DMS153 (cell line): ENCODE data around the gene TEAD3.

ENCODE experiments used
- DNase-seq: peaks from one replicate; lab custom pipeline; 2025; lab: John Stamatoyannopoulos, UW

The TEAD3 gene

DNA sequence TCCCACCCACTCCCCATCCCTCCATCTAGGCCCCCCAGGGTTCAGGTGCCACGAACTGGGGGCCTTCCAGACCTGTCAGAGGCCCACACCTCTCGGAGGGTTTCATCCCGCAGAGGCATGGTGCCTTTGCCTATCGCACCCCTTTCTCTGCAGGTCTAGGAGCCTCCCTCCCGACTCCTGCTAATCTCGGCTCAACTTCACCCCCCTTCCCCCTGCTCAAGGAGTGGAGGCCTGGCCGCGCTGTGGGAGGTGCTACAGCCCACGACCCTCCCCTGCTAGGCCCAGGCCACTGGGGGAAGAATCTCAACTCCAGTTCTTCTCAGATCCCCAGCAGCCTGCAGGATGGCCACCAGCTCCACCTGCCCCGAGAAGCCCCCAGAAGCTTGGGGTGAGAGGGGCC is 15.9 kb upstream of the TEAD3 start, which contains the start of gene TULP1:
TULP1 (minus strand) TSS at position 157 of the 400 bp plus-strand sequence; CDS start at position 119, 38 bp downstream.
- DNase-seq: no peak

DNA sequence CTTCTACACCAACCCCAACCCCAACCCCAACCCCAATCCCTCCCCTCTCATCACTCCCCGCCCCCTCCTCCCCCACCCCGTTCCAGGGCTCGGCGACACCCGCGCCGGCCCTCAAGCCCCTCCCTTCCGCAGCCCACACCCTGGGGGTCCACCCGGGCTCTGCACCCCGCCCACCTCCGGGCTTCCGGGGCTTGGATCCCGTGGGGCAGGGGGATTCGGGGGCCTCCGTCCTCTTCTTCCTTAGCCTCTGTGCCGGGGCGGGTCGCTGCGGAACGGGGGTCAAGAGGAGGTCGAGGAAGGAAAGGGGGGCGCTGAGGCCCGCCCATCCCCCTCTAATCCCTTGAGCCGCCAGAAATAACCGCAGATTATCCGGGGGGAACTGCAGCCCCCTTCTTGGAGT is 15.1 kb upstream of the TEAD3 start:
- DNase-seq: no peak

DNA sequence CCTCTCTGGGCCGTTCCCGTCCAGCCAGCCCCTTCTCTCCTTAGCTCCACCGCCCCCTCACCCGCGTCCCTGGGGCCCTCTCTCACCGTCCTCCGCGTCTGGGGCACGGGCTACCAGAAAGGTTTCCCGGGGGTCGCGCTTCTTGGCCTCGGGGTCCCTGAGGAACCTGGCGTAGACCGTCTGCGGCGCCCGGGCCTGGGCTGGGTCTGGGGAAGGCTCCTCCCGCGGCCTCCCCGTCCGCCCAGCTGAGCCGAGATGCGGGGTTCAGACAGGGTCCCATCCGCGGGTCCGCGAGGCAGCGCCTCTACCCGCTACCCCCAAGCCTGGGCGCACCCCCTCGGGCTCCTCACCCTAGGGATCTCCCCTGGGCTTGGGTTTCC is 14.7 kb upstream of the TEAD3 start:
- DNase-seq: no peak

DNA sequence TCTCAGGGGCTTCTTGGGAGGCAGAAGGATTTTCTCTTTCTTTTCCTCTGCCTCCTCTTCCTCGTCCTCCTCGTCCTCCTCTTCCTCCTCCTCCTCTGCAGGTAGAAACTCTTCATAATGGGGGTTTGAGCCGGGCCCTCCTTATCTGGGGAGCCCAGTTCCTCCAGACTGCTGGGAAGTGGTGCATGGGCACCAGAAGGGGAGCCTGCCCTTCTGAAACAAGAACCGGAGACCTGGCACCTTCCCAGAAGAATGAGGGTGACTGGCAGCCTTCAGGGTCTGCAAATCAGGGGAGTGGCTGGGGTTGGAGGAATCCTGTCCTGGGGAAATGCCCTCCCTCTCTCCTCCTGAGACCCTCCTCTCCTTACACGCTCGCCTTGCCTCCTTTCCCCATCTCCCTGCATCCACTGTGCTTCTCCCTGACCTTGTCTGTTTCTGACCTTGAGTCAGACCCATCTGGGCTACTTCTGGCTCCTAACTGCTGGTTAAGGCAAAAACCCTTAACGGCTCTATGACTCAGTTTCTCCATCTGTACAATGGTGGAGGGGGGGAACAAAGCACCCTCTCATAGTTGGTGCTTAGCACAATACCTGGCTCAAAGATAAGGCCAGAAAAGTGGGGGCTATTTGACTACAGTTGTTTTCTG is 14.2 kb upstream of the TEAD3 start:
- DNase-seq: no peak

DNA sequence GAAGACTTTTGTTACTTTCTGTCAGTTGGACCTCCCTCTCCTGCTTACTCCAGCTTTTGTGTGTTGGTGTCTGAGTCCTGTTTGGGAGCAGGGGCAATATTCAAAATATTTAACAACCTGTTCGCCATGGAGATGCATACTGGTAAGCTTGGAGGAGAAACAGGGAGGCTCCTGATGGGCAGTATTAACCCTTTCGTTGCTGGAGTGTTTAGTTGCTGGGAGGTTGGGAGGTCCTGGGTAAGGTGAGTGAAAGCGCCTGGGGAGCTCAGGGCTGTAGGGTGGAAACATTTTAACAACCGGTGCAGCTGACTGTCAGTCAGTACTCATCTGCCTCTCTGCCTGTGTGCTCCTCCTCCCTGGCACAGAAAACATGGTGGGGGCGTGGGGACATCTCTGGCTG is 11.7 kb upstream of the TEAD3 start:
- no peak for DNase-seq

DNA sequence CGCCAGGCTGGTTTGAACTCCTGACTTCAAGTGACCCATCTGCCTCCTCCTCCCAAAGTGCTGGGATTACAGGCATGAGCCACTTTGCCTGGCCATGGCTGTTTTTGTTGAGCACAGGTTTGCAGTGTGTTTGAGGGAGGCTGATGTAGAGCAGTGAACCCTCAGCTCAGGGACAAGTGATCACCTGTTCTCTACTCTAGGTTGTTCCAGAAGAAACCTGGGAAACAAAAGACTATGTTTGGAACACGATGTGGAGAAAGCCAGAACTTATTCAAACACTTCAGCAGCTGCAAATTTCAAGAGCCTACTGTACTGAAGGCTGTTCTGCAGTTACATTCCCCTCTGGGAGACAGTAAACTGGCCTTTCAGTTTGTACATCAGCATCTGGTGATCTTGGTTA is 11.1 kb upstream of the TEAD3 start:
- DNase-seq: no peak

DNA sequence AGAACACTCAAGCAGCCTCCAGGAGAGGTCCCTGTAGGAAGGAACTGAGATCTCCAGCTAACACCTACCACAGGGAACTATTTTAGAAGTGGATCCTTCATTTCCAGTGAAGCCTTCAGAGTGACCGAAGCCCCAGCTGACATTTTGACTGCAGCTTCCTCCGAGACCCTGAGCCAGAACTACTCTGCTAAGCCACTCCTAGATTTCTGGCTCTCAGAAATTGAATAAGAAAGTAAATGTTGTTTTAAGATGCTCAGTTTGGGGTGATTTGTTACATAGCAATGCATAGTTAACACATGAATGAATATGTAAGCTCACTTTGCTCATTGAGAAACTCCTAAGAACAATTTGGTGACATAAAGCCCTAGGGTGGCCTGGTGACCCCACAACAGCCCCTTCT is 10.3 kb upstream of the TEAD3 start:
- no peak for DNase-seq

DNA sequence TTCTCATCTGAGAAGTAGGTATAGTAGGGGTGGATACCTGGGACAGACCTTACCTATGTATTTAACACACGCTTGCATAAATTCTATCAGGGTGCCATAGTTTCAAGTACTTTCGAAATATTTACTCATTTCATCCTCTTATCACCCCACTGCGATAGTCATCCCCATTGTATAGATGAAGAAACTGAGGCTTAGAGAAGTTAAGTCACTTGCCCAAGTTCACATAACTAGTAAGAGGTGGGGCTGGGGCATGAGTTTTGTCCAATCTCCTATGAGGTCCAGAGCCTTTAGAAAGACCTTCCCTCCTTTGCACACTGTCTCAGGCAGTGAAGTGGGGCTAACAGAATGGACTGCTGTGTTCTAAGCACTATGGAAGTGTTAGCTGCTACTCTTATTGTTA is 9.7 kb upstream of the TEAD3 start:
- no peak for DNase-seq

DNA sequence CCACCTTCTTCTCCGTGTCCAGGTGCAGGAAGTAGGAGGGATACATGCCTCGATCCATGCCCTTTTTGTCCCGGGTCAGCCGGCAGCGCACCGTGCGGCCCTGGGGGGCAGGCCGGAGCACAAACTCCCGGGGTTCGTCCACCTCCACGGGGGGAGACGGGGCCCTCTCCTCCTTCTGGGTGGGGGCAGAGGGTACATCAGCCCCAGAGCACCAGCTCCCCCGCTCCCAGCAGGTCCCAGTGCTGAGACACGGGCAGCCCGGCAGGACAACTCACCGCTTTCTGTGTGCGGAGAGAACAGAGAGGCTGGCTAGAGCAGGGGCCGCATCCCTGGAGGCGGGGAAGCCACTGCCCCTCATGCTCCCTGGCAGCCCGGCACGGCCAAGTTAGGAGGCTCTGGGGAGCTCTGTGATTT is 9.1 kb upstream of the TEAD3 start:
- no peak for DNase-seq

DNA sequence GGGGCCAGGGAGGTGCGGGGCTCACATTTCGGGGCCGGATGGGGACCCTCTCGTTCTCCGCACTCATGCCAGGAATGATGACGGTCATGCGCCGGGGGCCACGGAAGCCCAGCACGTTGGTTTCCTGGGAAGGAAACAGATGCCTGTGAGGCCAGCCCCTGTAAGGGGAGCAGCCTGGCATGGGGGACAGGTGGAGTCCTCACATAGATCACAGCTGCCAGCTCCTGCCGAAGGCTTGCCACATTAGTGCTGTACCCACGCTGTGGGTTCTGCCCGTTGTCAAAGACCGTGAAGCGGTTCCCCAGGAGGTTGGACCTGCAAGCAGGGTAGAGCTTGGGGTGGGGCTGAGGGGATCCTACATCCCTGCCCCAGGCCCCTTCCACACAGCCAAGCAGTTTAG is 6.7 kb upstream of the TEAD3 start:
- no peak for DNase-seq

DNA sequence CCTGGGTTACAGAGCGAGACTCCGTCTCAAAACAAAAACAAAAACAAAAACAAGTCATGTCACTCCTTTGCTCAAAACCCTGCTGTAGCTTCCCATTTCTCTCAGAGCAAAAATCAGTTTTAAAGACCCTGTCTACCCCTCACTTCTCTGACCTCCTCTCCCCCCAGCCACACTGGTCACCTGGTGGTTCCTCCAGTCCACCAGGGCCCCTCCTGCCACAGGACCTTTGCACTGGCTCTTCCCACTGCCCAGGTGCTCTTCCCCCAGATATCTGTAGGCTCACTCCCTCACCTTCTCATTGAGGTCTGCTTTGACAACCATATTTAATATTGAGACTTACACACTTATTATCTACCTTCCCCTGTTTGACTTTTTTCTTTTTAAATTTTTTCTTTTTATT is 4.9 kb upstream of the TEAD3 start:
- DNase-seq: no peak

DNA sequence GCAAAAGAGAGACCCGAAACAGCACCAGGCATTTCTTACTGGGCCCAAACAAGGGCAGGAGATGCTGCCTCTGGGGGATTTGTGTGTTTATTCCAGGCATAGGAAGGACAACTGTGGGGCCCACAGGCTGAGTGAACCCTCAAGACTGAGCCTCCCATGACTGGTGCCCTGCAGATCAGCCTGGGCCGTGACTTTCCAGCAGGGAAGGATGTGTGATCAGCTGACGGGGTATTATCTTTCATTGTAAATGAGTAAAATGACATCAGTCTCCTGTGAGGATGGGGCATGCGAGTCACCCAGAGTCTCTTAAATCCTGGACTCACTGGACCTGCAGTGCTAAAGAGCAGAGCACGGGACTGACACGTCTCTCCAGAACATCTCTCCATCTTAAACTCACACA is 3.9 kb upstream of the TEAD3 start:
- no peak for DNase-seq

DNA sequence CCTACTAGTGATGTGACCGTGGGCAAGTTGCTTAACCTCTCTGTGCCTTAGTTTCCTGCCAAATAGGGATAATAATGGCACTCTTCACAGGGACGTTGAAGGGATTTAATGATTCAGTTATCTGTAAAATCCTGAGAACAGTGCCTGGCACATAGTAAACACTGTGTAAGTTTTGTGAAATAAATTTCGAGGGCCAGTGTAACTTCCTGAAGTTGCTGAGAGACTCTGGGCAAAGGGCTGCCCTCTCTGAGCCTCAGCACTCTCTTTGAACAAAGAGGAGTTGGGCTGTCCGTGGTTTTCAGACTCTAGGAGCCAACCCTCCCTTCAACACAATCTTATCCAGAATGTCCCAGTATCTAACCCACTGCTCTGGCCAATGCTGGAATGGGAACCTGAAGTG is 2.5 kb upstream of the TEAD3 start:
- no peak for DNase-seq

DNA sequence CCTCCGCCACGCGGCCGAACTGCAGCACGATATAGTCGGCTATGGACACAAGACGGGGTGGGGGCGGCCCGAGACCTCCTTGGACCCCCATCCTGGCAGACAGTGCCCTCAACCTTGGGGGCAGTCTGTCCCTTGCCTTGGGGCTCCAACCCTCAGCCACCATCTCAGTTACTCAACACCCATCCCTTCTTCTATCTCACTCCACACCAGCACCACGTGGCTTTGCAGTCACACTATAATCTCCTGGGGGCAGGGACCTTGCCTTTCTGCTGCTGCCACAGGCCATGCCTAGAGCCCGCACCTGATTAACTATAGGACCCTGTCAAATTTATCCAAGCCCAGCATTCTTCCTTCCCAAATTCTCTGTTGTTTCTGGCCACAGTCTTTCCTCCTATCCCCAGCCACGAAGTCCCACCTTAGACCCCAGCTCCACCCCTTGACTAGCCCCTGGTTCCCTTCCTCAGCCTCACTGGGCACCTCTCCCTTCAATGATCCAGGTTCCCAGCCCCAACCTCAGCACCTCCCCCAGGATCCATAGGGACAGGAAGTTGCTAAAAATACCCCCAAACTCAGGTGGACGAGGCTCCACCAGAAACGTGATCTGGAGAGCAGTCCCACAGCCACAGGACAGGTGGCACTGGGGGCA is 1.7 kb upstream of the TEAD3 start:
- no peak for DNase-seq

DNA sequence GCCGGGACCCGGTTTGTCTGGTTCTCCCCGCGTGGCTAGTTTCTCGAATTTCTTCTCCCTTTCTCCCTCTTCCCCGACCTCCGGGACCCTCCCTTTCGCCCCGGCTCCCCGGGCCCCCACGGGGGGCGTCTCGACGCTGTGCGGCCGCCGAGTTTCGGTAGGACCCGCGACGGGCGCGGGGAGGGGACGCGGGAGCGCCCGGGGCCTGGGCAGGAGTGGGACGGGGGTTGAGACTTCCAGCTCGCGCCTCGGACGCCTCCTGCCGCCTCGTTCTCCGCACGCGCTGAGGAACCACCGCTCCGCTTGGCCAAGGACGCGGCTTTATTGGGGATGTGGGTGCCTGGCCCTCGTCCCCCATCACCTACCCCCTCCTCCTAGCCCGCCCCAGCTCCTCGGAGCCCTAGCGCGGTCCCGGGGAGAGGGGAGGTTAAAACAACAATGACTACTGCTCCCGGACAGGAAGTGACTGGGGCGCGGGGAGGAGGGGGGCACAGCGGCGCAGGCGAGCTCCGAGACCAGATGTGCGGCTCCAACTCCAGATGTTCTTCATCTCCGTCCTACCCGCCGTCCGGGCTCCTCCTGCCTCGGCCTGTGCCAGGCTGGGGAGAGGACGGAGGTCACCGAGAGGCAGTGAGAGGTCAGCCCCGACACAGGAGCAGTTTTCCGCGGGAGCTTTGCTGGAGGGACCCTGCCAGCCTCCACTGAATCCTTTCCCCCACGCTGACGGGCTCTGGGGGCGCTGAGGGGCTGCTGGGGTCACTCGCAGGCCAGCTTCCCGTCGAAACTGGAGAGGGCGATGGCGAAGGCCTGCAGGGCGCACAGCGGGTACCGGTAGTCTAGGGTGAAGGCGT is 917 bp upstream of the TEAD3 start:
- no peak for DNase-seq

DNA sequence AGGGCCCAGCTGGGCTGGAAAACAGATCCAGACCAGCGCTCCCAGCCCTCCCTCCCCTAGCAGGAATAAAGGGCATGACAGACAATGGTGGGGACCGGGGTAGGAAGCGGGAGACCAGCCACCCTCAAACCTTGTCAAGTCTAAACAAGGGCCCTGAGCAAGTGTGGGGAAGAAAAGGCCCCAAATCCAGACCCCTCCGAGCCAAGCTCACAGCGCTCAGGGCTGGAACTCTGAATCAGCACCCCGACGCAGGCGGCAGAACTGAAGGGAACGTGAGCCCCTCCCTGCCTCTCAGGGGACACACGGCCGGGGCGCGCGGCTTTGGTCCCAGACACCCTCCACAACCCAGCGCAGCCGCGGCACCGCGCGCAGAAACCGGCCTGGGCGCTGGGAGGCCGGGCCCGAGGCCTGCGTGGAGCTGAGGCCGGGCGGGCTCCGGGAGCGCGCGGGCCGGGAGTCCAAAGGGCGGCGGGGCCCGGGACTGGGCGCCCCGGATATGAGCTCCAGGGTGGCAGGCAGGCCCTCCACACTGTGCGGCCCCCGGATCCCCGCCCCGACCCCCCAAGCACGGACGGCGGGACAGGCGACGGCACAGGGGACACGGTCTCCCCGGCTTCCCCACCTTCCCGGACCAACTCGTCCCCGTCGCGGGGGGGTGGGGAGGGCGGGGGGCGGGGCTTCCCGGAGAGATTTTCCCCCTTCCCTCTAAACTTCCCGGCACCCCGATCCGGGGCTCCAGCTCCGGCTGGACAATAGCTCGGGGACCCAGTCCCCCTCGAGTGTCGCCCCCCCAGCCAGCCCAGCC is 641 bp downstream of the TEAD3 start:
- no peak for DNase-seq

DNA sequence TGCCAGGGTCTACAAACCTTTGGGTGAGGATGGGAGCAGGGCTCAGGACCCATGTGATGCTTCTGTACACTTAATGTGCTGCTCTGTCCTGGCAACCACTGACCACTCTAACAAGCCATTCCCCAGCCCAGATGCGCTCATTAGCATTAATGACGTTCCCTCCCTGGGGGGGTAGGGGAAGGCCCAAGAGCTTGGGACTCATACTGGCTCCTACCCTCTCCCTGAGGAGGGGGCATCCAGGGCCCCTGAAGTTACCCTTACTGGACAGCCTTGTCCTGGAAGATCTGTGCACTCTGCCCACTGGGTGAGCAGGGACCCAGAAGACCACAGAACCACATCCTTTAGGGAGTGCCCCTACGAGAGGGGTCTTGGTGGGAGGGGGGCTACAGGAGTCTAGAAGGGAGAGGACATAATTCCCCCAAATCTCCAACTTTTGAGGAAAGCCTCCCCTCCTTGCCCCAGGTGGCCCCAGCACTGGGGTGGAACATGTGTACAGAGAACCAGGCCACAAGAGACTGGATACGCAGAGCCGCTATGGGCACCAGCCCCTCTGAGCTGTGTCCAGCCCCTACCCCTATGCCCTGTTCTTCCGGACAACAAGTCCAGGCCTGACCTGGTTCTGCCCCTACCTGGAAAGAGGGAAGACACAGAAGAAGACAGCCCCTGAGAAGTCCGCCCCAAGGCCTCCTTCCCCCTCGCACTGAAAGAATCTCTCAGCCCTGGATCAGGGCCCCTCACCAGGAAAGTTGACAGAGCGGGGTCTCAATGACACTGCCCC is 1.4 kb downstream of the TEAD3 start:
- no peak for DNase-seq

DNA sequence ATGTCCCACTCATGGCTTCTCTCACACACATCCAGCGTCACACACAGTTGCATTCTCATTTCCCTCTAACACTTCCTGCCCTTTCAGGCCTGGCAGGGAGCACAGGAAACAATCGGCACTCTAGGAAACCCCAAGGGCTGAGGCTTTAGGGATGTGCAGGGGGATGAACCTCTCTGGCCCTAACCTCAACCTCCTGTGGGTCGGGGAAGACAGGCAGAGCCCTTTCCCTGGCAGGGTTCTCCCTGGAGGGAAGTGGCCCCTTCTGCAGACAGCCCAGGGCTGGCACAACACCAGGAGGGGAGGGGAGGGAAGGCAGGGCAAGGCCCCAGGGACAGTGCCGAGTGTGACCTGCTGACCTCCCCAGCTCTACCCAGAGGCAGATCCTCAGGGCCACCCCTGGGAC is 2.7 kb downstream of the TEAD3 start:
- peak; percentile 15 for DNase-seq

DNA sequence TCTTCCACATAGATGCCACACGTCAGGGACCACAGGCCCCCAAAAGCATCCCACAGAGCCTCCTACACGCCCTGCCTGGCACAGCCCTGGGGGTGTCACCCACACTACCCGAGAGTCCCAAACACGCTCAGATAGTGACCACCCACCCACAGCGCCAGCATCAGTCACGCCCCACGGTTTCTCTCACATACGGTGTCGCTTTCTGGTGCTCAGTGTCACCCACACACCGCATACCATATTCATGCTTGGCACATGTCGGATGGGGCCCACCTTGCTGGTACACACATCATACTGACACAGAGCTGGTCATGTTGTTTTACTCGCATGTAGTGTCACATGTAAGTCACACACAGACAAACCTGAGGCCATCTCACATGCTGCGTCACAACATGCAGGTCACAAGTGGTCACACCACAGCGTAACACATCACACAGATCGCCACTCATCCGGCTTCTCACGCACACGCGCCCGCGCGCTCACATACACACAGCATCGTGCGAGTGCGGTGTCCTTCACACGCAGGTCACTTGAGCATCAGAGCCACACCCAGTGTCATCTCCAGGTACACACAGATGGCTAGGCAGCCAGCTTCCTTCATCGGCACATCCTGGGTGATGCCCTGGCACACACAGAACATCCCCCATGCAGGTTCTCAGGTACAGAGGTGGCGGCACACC is 3.4 kb downstream of the TEAD3 start:
- no peak for DNase-seq

DNA sequence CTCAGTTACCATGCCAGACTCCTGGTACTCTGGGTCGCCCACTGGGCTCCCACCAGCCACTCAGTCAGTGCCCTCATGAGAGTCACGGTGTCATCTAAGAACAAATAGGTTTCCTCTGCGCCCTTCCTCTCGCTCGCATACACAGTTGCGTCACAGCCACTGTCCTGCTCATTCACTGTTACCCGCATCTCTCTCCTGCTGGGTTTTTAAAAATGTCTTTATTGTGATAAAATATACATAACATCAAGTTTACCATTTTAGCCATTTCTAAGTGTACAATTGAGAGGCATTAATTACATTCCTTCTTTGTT is 4.0 kb downstream of the TEAD3 start:
- DNase-seq: no peak
